Measurements from ENCODE around the gene HHIP.

Gene HHIP

DNA sequence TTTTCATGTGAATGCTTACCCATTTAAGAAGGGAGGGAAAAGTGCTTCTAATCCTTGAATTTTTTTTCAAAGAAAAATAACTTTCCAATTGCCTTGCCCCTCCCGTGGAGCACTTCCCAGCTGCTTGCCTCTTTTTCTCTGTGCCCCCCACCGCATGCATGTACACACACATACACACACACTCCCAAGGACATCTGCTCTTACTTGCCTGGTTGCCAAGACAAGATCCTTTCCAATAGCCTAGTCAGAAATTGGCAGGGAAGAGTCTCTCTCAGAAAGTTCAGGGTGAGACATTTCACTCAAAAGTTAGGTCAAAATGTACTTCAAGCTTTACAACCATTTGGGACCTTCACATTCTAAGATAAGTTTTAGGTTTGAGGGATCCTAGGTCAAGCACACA, 10.9 kb downstream of the HHIP start:
- DNase-seq = no peak

DNA sequence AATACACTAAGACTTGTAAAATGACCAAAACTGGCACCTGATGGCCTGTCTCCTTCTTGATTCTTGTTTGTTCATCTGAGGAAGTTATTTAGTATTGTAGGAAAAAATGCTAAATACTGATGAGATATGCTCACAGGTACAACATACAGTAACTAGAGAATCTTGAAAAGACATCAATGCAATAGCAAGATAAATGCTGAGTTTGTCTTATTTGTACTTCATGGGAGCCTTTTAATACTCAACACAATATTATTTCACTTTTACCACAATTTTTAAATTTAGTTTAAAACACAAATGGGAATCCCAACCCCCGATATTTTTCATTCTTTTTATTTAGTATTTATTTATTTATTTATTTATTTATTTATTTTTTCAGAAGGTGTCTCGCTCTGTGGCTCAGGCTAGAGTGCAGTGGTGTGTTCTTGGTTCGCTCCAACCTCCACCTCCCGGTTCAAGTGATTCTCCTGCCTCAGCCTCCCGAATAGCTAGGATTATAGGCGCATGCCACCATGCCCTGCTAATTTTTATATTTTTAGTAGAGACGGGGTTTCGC, 12.1 kb downstream of the HHIP start:
- no peak for DNase-seq

DNA sequence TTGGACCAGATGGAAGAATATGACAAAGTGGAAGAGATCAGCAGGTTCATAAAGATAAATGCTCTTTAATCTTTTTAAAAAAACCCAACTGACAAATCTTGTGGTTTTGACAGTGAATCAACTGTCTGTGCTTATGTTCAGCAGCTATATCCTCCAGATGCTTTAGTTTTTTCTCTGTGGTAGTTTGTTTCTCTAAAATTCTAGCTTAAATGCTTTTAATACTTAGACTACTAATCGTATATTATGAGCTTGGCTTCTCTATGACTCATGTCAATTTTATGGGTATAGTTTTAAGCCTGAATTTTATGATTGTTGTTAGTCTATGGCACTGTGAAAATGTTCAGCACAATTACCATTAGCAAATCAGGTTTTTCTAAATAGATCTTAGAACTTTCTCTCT, 12.9 kb downstream of the HHIP start:
- no peak for DNase-seq

DNA sequence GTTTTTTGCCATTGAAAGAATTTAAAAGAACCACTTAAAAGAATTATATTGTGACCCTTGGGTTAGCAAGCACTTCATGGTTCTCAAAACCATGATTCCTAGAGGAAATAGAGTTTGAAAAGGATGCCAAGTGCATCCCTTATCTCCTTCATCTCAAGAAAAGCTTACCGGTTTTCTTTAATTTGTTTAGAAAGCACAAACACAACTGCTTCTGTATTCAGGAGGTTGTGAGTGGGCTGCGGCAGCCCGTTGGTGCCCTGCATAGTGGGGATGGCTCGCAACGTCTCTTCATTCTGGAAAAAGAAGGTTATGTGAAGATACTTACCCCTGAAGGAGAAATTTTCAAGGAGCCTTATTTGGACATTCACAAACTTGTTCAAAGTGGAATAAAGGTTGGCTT, 13.5 kb downstream of the HHIP start:
- no peak for DNase-seq

DNA sequence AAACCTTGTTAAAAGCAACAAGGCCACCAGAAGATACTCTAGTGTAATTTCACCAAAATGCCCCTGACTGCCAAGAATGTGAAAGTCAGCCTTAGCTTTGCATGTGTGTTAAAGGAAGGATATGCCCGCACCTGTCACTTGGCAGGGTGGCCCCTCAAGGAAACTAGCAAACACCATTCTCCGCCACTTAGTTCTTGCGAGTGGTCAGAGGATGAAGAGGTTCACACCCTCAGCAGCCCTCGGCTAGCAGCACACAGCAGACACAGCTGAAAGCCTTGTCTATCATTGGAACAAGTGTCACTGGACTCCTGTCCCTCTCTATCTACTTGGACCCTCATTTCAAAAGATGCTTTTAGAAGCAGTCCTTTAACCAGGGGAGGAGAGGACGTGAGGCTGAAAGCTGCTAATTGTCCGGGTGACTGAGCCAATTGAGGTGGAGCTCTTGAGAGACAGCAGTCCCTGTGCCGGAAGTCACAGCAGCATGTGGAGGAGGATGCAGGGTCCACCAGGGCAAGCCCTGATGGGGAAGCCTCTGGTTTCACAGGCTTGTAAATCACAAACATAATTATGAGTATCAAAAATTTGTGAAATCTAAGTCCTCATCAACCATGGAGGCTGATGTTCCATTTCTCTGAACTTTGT, 18.0 kb downstream of the HHIP start:
- DNase-seq = no peak

DNA sequence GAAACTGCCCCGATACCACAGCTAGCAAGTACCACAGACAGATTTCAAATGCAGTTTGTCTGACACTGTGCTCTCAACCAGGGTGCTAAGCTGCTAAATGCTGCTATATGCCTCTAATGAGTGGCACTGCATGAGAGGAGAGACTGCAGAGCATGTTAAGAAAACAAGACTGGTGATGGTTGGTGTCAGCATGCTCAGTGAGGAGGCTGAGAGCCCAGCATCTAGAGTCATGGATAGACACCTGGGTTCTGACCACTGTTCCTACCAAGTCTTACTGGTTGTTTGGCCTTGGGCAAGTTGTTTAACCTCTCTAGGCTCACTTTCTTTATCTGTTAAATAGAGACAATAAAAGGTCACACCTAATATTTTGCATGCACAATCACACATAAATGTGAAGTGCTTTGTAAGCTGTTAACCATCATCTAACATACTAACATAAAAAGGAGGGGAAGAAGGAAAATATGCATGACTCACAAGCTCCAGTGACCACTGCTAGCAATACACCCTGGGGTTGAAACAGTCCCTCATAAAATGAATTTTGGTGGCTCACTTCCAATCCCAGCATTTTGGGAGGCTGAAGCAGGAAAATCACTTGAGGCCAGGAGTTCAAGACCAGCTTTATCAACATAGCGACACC, 20.7 kb downstream of the HHIP start:
- DNase-seq = no peak

DNA sequence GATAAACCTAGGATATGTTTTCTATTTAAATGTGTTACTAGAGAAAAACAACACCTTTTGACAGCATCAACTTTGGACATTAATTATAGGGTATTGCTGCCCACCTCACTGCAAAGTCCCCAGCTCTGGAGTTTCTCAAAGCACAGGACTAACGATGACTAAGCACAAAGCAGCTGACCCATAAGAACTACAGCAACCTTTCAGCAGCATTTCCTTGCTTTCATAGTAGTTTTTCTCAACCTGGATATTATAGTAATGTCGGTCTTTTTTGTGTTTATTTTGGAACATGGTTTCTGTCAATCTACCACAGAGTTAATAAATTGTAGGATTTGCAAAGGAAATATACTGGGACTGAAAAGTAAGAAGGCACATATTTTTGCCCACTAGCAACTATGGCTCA, 21.5 kb downstream of the HHIP start:
- DNase-seq = no peak

DNA sequence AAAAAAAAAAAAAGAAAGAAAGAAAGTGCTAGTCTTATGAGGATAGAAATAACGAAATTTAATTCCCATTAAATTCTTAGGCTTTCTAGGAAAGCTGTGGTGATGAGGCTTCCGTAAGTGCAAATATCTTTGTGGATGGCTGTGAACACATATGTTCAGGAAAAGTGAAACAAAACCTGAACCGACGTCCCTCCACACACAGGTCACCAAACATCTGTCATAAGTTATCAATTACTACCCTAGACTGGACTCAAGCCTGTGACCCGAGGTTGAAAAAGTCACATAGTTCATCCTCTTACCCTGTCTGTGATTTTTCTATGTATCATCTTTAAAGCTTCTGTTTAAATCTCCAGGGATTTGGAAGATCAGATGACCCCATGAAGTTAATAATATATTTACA, 24.8 kb downstream of the HHIP start:
- no peak for DNase-seq

DNA sequence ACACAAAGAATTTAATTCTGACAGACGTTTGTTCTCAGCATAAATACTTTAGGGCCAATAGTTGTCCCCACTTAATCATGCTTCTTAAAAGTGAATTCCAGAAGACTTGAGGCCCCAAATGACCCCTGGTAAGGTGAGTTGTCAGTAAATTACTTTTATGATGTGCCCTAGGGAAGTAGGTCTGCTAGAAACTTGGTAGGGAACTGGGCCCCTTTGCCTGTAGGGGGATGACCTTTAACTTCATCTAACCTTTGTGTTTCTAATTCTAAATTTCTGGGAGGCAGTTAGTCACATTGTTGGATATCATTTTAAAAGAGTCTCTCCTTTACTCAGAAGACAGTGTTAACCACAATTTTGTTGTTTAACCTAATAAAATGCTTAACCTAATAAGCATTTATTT, 28.8 kb downstream of the HHIP start:
- no peak for DNase-seq

DNA sequence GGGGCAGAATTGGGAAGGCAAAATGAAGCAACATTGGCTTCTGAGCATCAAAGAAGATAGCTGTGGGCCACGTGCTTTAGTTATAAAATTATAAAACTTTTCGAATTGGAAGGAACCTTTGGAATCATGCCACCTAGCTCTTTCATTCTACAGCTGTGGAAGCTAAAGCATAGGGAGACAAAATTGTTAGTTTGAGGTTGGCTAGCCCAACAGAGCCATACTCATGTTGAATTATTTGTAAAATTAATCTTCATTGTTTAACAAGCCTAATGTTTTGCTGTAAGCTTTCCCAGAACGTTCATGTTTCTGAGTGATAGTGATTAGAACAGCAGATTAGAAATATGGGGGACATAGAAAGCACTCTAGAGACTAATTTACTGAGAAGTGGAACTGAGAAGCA, 35.9 kb downstream of the HHIP start:
- DNase-seq = no peak

DNA sequence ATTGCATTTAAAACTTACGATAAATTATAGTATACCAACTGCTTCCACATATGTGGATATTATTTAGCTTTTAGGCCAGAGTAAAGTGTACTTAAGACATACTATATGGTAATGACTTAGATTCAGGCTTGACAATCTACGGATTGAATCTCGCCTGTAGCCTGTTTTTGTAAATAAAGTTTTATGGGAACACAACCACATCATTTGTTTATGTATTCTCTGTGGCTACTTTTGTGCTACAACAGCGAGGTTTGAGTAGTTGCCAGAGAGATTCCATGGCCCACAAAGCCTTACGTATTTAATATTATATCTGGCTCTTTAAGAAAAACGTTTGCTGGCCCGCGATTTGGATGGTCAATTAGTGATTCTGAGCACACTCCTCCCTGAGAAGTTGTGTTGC, 37.6 kb downstream of the HHIP start:
- no peak for DNase-seq

DNA sequence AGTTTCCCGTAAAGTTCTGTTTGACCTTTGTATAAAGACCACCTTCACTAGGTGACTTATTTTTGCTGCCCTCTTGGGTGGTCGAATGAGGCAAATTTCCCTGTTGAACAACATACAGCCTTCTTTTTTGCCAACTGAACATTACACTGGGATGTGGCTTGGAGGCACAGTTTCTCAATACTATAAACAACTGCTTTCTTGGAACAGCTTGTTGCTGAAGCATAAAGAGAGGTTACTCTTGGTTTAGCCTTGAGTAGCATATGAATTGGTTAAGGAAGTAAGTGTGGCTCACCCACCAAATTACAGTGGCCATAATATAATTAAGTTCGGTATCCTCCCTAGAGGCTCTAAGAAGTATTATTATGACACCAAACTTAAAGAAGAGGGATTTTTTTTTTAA, 40.0 kb downstream of the HHIP start:
- no peak for DNase-seq

DNA sequence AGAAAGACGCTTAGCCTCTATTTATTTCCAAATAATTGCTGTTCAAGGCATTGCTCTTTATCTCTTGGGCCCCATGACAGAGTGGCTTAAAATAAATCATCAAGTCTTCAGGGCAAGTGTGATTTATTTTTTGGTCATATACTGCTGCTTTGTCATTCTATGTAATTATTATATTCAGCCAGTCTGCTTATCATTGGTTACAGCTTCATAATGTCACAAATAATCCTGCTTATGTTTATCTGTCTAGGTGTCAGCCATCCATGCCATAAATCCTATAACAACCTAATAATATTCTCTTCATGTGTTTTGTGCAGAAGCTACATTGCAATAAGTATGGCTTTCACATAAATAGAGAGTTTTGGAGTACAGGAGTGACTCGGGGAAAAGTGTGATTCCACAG, 41.0 kb downstream of the HHIP start:
- DNase-seq = no peak

DNA sequence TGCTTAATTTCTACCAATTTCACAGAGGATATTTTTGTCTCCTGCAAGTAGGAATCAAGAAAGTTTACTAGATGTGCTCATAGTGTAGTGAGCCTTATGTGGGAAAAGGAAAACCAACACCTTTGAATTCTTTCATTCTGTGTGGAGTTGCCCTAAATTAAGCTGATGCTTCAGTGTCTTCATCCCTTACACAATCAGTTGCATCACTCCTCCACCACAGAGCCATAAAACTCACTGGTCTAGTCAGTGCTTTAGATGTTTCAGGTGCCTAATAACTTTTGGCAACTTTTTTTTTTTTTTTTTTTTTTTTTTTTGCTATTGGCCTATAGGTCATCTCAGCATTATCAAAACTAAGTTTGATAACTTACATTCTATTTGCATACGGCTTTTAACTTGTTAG, 41.5 kb downstream of the HHIP start:
- no peak for DNase-seq

DNA sequence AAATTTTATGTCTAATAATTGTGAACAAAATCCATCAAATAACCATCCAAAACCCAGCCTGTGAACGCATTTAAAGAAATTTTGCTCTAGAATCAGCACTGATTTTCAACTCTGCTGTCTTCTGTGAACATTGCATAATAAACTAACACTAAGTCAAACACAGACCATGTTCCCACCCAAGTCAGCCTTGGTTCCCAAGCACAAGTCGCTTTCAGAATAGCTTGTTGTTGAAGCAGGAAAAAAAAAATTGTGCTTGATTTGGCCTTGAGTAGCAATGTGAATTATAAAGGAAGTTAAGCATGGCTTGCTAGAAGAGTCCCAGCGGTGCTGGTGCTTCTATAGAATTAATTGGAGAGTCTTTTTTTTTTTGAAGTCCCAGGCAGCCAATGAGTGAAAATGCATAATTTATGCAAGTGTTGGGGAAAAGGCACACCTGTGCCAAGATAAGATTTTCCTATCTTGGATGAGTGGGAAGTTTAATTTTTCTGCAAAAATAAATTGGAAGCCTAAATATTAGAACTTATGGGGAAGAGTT, 42.1 kb downstream of the HHIP start:
- DNase-seq = no peak

DNA sequence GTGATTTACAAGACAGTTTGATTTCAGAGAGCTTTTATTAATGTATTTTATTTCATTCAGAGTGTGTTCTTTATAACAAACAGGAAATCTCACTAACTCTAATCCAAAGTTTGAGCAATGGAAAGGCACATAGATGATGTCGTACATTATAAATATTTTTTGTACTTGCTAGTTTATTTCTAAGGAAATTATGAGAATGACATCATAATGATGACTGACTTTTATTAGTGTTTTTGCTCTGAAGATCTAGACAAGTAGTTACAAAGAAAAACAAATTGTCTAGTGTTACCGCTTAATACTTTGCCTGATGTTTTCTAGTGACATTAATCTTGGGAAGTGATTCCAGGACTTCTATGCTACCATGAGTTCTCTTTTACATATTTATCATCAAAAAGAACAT, 43.2 kb downstream of the HHIP start:
- DNase-seq = no peak

DNA sequence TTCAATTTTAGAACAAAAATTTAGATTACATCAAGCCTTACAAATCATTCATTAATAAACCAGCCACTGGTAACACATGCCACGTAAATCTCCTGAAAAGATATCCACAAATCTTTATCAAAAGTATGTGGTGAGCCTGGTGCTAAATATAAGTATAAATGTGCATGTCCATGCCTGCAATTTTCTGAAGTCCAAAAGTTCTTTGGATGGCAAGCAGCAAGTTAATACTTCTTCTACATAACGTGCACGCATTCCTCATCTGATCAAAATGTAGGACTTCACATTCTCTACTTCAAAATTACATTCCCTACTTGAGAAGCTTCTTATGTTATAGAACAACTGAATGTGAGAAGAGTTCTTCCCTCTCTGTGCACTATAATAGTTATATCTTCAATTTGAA, 49.8 kb downstream of the HHIP start:
- DNase-seq = no peak

DNA sequence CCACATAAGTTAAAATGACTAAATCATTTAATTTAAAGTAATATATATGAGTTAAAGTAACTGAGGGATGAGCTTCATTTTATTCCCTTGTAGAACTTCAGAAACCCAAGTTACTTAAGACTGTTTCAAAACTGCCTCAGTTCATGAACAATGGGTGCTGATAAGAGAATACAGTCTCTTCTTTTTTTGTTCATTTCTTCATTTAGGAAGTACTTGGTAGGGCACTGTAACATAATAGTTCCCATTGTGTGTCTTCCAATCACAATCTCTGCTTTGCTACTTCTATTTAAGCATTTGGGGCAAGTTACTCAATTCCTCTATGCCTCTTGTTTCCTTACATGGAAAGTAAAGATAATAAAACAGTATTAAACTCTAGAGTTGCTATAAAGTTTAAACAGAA, 50.4 kb downstream of the HHIP start:
- DNase-seq = no peak

DNA sequence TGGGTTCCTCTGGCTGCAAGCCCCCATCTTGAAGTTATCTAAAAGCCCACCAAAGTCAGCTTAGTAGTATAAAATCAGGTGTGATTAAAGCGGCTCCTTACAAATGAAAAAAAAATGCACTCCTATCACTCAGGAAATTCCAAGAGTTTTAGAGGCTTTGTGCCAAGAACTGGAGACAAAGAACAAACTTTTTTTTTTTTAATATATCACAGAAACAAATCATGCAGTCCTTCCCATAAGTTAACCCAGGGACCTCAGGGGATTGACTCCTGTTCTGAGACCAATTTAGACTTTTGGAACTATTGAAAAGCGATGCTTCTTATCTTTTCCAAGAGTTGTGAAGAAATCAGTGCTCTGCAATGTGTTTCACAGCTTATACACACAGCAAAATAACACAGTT, 53.6 kb downstream of the HHIP start:
- DNase-seq = no peak

DNA sequence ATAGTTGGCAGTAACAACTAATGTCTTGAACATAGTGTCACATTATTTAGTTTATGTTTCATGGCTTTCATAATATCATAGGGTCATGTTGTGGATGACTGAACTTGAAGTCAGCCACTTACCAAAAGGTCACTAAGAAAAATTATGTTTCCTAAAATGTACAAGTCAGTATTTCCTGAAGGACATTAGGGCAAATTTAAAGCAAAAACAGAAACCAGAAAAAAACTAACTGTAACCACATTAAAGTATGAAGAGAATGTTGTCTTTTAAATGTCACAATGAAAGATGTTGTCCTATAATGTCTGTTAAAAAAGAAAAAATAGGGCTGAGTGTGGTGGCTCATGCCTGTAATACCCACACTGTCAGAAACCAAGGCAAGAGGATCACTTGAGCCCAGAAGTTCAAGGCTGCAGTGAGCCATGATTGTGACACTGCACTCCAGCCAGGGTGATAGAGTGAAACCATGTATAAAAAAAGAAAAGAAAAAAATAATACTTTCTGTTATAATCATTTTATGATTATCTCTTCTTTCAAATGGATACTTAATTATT, 55.8 kb downstream of the HHIP start:
- DNase-seq = no peak

DNA sequence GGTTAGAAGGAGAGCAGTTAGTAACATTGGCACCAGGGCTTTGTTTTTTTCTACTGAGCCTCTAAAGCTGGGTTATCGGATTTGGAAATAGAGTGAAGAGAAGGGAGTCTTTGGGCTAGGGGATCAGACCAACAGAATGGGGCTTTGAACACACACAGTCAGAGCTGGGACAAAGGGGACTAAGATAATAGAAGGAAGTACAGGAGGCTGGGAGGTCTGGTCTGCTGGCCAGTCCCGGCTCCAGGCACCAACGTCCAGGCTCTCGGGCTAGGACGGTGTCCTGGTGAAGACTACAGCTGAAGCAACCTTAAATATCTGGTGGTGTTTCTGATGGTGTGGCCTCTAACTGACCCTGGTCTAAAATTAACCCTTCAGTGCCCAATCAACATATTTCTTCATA, 57.5 kb downstream of the HHIP start:
- DNase-seq = no peak

DNA sequence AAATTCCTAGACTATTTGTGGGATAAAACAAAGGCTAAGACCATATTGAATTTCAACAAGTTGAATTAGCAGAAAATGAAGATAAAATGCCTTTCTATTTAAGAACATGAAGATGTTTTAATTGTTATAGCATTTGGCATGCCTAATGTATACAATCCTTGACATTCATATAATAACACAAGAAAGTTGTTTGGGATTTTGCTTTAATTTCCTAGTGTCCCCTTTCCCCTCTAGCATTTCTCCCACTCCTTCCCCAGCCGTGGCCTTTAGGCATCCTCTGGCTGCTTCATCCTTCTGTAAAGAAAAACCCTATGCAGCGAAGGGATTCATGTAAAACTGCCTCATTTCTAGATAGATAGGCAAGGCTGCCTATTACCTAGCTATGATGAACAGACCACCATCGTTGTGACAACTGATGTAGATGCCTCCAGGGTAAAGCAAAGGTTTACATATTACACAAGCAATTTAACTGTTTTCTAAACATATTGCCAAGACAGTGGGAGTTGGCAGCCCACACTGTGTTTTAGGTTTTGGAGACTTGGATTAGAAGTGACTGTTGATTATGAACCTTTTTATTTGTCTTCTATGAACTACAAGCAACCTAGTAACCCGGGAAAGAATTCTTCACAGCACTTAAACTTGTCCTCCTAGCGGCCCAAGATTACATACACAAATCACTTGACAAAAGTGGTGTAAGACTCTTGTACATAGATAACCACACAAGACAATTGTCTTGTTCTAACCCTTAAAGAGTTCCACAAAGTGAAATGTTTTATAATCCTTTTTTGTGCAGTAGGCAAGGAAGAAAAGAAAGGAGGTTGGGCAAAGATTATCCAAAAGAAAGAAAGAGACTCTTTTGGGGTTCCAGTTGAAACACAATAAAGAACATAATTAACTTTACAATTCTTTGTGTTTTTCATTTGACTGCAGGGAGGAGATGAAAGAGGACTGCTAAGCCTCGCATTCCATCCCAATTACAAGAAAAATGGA, 59.9 kb downstream of the HHIP start:
- no peak for DNase-seq

DNA sequence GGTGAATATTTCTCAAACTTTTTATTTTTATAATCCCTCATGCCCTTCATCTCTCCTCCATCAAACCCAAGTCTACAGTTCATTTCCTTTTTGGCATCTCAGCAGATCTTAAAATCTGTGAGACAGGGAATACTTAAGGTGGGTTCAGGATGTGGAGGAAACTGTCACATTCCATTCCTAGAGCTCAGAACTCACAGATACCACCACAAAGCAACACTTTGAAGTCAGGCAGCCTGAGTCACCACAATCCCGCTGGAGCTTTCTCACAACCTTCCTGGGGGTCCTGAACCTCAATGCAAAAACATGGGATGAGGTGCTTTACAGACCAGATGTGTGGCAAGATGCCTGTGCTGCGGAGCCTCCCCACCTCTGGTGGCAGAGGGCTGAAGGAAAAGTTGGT, 63.2 kb downstream of the HHIP start:
- no peak for DNase-seq

Data from NCI-H1694 (cell line).